Measurements from ENCODE around the gene CAPN10. TPM values are rescaled to one million over a fixed set of nuclear protein-coding genes. Genes with fewer than 3 reads are reported as not detected.

CAPN10 gene
- total RNA-seq, 4 donors from 2014 or later: 9.9 to 23.3 (median 13.7) TPM

- peaks cover under 1 to 7% (median under 1%) of the 10 kb centered on the region in 3 donors for H3K4me1 ChIP-seq
- 38 to 42% methylated on average over 1 of the region's 1 CpG for WGBS, 2 donors
- H3K36me3 ChIP-seq: peaks cover 0 to 58% (median 4%) of the 10 kb centered on the region in 3 donors
- DNase-seq: no peak
- H3K27me3 ChIP-seq: no peaks in the 10 kb centered on the region
- H3K9me3 ChIP-seq: no peaks in the 10 kb centered on the region
- peak overlapping the region in 2 of 4 donors; percentile 54 to 63 for H3K27ac ChIP-seq
- TF ChIP-seq CTCF (IDR thresholded peaks at IDR 0.05) (no peak), POLR2A (IDR thresholded peaks at IDR 0.05) (no peak)
- intact Hi-C loops (cut with DNase I): no loop called here
- H3K4me3 ChIP-seq: no peak overlapping the region
Observed at GRCh38 chr2:240551811-240552210, 34.7 kb upstream of the CAPN10 start.

- 91 to 93% methylated on average over 4 to 6 of the region's 7 CpGs for WGBS, 2 donors
- no peak overlapping the region for H3K4me3 ChIP-seq
- no peaks in the 10 kb centered on the region for H3K9me3 ChIP-seq
- peaks cover 17 to 29% (median 20%) of the 10 kb centered on the region in 3 donors for H3K4me1 ChIP-seq
- no peak for DNase-seq
- H3K27ac ChIP-seq: no peak overlapping the region
- H3K36me3 ChIP-seq: peaks cover 0 to 58% (median 4%) of the 10 kb centered on the region in 3 donors
- intact Hi-C loops (cut with DNase I): no loop called here
- no peaks in the 10 kb centered on the region for H3K27me3 ChIP-seq
- TF ChIP-seq CTCF (IDR thresholded peaks at IDR 0.05): no peak
- TF ChIP-seq POLR2A (IDR thresholded peaks at IDR 0.05): no peak
Observed at GRCh38 chr2:240553956-240554480, 32.5 kb upstream of the CAPN10 start.

- intact Hi-C loops (cut with DNase I): no loop called here
- no peak for DNase-seq
- Histone ChIP-seq H3K4me3 (no peak overlapping the region), H3K4me1 (peaks cover 17 to 38% (median 28%) of the 10 kb centered on the region in 3 donors), H3K36me3 (peaks cover 0 to 58% (median 4%) of the 10 kb centered on the region in 3 donors), H3K27me3 (no peaks in the 10 kb centered on the region), H3K9me3 (no peaks in the 10 kb centered on the region), H3K27ac (no peak overlapping the region)
- TF ChIP-seq CTCF (IDR thresholded peaks at IDR 0.05): no peak
- no peak for TF ChIP-seq POLR2A (IDR thresholded peaks at IDR 0.05)
- WGBS, 2 donors: 80 to 97% methylated on average over 3 to 5 of the region's 17 CpGs
Observed at GRCh38 chr2:240554767-240555493, 31.6 kb upstream of the CAPN10 start.

GRCh38 chr2:240555541-240556250, 30.8 kb upstream of the CAPN10 start:
- Histone ChIP-seq H3K36me3 (peaks cover 0 to 53% (median 4%) of the 10 kb centered on the region in 3 donors), H3K9me3 (no peaks in the 10 kb centered on the region), H3K4me1 (peaks cover 17 to 40% (median 28%) of the 10 kb centered on the region in 3 donors), H3K27ac (no peak overlapping the region), H3K27me3 (no peaks in the 10 kb centered on the region), H3K4me3 (no peak overlapping the region)
- no peak for TF ChIP-seq CTCF (IDR thresholded peaks at IDR 0.05)
- no peak for TF ChIP-seq POLR2A (IDR thresholded peaks at IDR 0.05)
- 74 to 85% methylated on average over 3 to 6 of the region's 16 CpGs for WGBS, 2 donors
- intact Hi-C loops (cut with DNase I): no loop called here
- no peak for DNase-seq
